Type B pancreatic cell (in vitro differentiated cells): ENCODE measurements around the gene MARK3. TPM values are rescaled to one million over a fixed set of nuclear protein-coding genes. Genes with fewer than 3 reads are reported as not detected.

Experiments
- DNase-seq: peaks from one replicate; pipeline ENCODE4 v3.0.0; 2021; ENCODE audit warnings: mixed read lengths; ENCODE audit not compliant: unreplicated experiment; ENCODE audit errors: extremely low spot score
- H3K27ac Mint-ChIP-seq: 2 replicates; pipeline ENCODE4 v1.8.0; 2021; ENCODE audit warnings: mild to moderate bottlenecking, mixed read lengths
- H3K27me3 Mint-ChIP-seq: 2 replicates; pipeline ENCODE4 v1.8.0; 2021; ENCODE audit warnings: mixed read lengths
- H3K36me3 Mint-ChIP-seq: 2 replicates; pipeline ENCODE4 v1.8.0; 2021; ENCODE audit warnings: mixed read lengths
- H3K4me1 Mint-ChIP-seq: one replicate; pipeline ENCODE4 v1.8.0; 2021; ENCODE audit warnings: mixed read lengths; ENCODE audit not compliant: unreplicated experiment
- H3K4me3 Mint-ChIP-seq: 2 replicates; pipeline ENCODE4 v1.8.0; 2021; ENCODE audit warnings: mild to moderate bottlenecking, mixed read lengths
- H3K9me3 Mint-ChIP-seq: 2 replicates; pipeline ENCODE4 v1.8.0; 2021; ENCODE audit warnings: mixed read lengths
- long read RNA-seq: library from polyadenylated mRNA; unstranded; transcript quantifications from one replicate; pipeline ENCODE4 v2.0.0, GENCODE V29; 2020
- total RNA-seq: library from RNA; stranded (reverse); gene quantifications from 2 replicates; pipeline ENCODE4 v1.2.1, GENCODE V29; 2021; ENCODE audit warnings: low replicate concordance
- TF ChIP-seq, protein P1 (sequence below): fragments of 200-600 bp; sonication (generic); conservative IDR thresholded peaks from 2 replicates; pipeline ENCODE4 v1.5.0; 2021; ENCODE audit warnings: antibody characterized with exemption, mild to moderate bottlenecking

Gene MARK3
- total RNA-seq, result 79.1 and 91.4 TPM in 2 replicates
- long read RNA-seq, partial matches to known transcripts, result 9 of 14 reads
- long read RNA-seq, other reads (novel, unspliced or antisense), result 5 of 14 reads

DNA sequence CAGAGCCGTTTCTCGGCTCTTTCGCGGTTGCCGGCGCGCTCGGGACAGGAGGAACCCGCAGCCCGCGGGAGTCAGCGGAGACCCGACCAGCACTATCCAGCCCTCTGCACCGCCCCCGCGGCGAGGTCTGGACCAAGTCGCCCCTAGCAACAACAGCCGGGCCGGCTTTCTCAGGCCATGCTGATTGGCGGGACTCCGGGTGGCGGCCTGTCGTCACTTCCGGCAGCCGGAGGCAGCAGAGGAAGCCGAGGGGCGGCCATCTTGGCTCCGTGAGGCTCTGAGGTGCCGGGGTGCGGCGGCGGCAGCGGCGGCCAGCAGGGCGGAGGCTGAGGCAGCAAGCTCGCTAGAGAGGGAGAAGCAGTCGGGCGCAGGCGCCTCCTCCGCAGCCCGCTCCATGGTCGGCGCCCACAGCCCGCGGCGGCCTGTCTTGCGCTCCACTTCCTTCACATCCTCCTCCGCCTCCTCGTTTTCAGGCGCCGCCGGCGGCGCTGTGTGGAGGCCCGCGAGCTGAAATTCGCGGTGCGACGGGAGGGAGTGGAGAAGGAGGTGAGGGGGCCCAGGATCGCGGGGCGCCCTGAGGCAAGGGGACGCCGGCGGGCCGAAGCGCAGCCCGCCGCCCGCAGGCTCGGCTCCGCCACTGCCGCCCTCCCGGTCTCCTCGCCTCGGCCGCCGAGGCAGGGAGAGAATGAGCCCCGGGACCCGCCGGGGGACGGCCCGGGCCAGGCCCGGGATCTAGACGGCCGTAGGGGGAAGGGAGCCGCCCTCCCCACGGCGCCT is at the start of gene MARK3:
MARK3 (plus strand) TSS at position 264 of the 777 bp plus-strand sequence. CDS start 615 bp downstream, outside the sequence.
- Mint-ChIP-seq H3K27me3 (peaks cover 22% of the 10 kb centered on the region), H3K27ac (peak within 1 kb of the TSS; percentile 96), H3K4me3 (peak within 1 kb of the TSS; percentile 95), H3K4me1 (peaks cover 15% of the 10 kb centered on the region), H3K9me3 (no peaks in the 10 kb centered on the region), H3K36me3 (peaks cover 5% of the 10 kb centered on the region)
- peak; percentile 98 for DNase-seq
- TF ChIP-seq, protein P1, sequence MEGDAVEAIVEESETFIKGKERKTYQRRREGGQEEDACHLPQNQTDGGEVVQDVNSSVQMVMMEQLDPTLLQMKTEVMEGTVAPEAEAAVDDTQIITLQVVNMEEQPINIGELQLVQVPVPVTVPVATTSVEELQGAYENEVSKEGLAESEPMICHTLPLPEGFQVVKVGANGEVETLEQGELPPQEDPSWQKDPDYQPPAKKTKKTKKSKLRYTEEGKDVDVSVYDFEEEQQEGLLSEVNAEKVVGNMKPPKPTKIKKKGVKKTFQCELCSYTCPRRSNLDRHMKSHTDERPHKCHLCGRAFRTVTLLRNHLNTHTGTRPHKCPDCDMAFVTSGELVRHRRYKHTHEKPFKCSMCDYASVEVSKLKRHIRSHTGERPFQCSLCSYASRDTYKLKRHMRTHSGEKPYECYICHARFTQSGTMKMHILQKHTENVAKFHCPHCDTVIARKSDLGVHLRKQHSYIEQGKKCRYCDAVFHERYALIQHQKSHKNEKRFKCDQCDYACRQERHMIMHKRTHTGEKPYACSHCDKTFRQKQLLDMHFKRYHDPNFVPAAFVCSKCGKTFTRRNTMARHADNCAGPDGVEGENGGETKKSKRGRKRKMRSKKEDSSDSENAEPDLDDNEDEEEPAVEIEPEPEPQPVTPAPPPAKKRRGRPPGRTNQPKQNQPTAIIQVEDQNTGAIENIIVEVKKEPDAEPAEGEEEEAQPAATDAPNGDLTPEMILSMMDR, result peak; percentile 43

- peaks cover 58% of the 10 kb centered on the region for H3K36me3 Mint-ChIP-seq
- H3K27ac Mint-ChIP-seq, result peak overlapping the region; percentile 95
- DNase-seq, result no peak
- H3K27me3 Mint-ChIP-seq, result no peaks in the 10 kb centered on the region
- H3K4me1 Mint-ChIP-seq, result peaks cover 29% of the 10 kb centered on the region
- TF ChIP-seq, protein P1, result no peak
- no peaks in the 10 kb centered on the region for H3K9me3 Mint-ChIP-seq
- H3K4me3 Mint-ChIP-seq, result peak overlapping the region; percentile 96
Measured at GRCh38 chr14:103336191-103336590, 49.0 kb upstream of the MARK3 start.

GRCh38 chr14:103337794-103338193 is 47.4 kb upstream of the MARK3 start:
- Mint-ChIP-seq H3K36me3 (peaks cover 62% of the 10 kb centered on the region), H3K4me3 (peak overlapping the region; percentile 5), H3K27me3 (no peaks in the 10 kb centered on the region), H3K9me3 (no peaks in the 10 kb centered on the region), H3K27ac (peak overlapping the region; percentile 47), H3K4me1 (peaks cover 19% of the 10 kb centered on the region)
- TF ChIP-seq, protein P1, result no peak
- no peak for DNase-seq

DNA sequence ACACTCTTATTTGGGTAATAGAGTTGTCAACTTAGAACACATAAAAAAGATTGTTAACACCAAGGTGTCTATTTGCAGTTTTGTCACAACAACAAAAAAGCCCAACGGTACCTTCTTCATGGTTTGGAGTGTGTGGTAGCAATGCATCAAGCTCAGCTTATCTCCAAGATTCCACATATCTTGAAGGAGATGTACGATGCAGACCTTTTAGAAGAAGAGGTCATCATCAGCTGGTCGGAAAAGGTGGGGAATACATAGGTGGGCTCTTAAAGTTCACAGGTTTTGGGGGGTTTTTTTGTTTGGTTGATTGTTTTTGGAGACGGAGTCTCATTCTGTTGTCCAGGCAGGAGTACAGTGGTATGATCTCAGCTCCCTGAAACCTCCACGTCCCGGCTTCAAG is 45.7 kb upstream of the MARK3 start:
- H3K36me3 Mint-ChIP-seq, result peaks cover 76% of the 10 kb centered on the region
- TF ChIP-seq, protein P1, result no peak
- no peak overlapping the region for H3K4me3 Mint-ChIP-seq
- no peaks in the 10 kb centered on the region for H3K9me3 Mint-ChIP-seq
- H3K27ac Mint-ChIP-seq, result no peak overlapping the region
- no peaks in the 10 kb centered on the region for H3K27me3 Mint-ChIP-seq
- peaks cover 19% of the 10 kb centered on the region for H3K4me1 Mint-ChIP-seq
- DNase-seq, result no peak

DNA sequence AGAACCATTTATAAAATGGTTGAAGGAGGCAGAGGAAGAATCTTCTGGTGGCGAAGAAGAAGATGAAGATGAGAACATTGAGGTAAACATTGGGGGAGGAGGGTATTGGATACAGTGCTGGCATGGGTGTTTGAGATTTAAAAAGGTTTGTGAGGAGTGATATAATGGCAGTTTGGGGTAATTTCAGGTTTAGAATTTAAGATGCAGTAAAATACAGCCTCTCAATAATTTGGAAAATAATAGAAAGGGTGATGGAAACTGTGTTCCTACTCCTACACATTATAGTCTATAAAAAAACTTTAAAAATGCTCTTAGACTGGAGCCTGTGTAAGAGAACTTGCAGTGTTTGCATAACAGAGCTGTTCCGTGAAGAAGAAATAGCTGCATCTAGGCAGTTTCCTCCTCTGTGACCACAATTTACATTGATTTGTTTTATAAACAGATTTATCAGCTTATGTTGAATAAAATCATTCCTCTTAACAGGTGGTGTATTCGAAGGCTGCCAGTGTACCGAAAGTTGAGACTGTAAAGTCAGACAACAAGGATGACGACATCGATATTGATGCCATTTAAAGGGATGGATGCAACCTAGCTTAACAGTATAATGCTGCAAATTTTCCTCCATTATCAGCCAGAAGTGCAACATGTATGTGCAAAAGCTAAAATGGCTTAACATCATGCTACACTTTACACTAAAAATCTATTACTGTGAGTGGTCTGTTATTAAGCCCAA is 44.6 kb upstream of the MARK3 start:
- no peaks in the 10 kb centered on the region for H3K9me3 Mint-ChIP-seq
- peaks cover 77% of the 10 kb centered on the region for H3K36me3 Mint-ChIP-seq
- H3K27ac Mint-ChIP-seq, result peak overlapping the region; percentile 14
- no peaks in the 10 kb centered on the region for H3K27me3 Mint-ChIP-seq
- H3K4me3 Mint-ChIP-seq, result no peak overlapping the region
- DNase-seq, result no peak
- peaks cover 13% of the 10 kb centered on the region for H3K4me1 Mint-ChIP-seq
- TF ChIP-seq, protein P1, result no peak
